ENCODE data around the gene BSND.

Gene BSND

DNA sequence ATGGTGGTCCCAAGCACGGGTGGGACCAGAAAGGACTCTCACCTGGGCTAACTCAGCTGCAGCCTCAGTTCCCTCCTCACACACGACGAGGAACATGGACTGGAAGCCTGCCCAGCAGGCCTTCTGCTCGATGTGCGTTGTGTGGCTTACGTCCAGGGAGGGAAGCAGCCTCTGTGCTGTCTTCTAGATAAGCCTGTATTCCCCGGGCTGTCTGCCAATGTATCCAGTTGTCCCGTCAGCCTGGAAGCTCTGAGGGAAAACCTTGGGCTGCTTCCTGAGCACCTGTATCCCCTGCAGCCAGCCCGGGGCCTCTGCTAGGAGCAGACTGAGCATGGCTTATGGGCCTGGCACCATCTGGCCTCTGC, 51.2 kb downstream of the BSND start:
- DNase-seq = no peak

DNA sequence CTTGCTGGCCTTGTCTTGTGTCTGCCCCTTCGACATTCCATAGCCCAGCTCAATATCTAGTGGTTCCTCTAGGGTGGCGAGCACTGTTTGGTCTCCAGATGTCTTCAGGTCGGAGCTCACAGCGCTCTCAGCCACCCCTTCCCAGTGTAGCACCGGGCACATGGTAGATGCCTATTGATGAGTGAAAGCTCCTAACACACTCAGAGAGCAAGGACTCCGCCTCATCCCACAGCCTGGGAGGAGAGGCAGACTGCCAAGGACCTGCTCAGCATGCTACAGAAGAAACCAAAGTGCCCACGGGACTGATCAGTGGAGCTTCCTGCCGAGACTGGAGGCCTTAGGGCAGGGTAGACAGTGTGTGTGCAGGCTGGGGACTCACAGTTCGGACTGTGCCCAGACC, 51.5 kb downstream of the BSND start:
- no peak for DNase-seq

DNA sequence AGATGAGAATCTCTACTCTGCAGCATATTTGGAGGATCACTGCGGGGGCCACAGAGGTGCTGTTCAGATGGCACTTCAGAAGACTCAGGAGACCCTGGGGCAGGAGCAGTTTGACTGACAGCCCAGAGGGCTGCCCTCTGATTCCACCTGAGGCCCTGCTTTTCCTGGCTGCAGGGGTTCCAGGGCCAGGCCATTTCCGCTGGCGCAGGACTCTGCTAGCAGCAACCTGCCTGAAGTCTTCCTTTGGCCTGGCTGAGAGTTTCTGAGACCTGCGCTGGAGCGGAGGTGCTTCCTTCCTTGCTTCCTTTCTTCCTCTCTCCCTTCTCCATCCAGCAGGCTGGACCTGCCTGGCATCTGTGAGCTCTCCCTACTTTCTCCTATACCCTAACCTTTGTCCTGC, 52.4 kb downstream of the BSND start:
- DNase-seq = no peak

DNA sequence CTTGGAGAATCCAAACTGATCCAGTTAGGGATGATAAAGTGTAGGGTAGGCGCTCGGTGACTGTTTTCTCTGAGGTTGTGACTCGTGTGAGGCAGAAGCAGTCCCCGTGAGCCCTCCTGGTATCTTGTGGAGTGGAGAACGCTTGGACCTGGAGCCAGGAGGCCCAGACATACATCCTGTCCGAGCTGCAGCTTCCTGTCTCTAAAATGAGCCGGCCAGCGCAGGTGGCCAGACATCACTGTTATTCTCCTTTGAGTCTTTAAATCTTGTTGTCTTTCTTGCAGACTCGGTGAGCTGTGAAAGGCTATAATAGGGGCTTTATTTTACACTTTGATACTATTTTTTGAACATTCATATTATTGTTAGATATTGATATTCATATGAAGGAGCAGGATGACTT, 52.9 kb downstream of the BSND start:
- no peak for DNase-seq

DNA sequence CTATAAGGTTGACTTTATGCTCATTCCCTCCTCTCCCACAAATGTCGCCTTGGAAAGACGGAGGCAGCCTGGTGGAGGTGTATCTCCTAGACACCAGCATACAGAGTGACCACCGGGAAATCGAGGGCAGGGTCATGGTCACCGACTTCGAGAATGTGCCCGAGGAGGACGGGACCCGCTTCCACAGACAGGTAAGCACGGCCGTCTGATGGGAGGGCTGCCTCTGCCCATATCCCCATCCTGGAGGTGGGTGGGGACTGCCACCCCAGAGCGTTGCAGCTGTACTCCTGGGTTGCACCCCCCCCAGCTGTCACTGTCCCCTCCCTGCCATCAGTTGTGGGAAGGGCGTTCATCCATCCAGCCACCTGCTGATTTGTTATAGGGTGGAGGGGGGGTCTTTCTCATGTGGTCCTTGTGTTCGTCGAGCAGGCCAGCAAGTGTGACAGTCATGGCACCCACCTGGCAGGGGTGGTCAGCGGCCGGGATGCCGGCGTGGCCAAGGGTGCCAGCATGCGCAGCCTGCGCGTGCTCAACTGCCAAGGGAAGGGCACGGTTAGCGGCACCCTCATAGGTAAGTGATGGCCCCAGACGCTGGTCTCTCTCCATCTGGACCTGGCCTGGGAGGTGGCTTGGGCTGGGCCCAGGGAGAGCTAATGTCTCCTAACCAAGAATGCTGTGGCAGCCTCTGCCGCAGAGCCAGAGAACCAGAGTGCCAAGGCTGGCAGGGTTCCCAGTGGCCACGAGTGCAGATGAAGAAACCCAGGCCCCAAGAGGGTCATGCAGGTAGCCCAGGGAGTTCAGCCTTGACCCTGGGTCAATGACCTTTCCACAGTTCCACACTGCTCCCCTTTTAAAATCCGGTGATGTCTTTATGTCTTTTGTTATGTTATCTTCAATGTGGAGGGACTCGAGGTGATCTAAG, 53.7 kb downstream of the BSND start:
- DNase-seq = no peak

DNA sequence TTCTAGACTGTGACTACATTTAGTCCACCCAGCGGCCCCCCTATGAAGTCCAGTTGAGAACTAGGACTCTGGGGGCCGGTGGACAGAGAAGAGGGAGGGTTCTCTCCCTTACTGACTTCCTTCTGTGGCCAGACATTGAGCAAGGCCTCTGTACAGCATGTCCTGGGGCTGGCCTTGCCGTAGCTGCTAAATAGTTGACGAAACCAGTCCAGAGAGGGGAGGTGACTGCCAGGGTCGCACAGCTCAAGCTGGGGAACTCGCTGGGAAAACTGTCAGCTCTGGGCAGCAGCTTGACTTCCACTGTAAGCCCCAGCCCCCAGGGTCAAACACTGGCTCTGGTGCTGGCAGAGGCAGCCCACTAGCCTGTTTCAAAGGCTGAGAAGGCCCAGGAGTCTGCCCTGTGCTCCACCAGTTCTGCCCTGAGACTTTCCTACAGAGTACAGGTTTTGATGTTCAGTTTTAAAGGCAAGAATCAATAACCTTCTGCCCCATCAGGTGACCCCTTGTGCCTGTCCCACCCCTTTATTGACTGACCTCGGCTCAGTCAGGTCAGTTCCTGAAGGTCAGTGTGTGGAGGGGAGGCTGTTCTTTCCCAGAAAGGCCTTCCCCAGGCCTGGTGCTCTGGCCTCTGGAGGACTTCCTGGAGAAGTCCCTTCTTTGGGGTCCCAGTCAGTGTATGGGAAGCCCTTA, 54.7 kb downstream of the BSND start:
- no peak for DNase-seq

DNA sequence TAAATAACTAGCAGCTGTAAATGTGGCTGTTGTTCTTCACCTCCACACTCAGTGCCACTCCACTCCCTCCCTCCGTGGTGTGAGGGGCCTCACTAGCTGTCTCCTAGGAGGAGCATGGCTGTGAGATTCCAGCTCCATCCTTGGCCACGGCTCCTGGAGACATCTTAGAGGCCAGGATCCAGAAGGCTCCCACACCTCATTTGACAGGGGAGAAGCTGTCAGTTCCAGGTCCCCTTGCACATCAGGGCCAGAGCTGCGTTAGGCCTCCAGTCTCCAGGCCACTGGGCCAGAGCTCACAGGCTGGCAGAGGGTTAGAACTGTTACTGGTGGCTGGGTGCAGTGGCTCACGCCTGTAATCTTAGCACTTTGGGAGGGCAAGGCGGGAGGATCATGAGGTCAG, 55.7 kb downstream of the BSND start:
- no peak for DNase-seq

DNA sequence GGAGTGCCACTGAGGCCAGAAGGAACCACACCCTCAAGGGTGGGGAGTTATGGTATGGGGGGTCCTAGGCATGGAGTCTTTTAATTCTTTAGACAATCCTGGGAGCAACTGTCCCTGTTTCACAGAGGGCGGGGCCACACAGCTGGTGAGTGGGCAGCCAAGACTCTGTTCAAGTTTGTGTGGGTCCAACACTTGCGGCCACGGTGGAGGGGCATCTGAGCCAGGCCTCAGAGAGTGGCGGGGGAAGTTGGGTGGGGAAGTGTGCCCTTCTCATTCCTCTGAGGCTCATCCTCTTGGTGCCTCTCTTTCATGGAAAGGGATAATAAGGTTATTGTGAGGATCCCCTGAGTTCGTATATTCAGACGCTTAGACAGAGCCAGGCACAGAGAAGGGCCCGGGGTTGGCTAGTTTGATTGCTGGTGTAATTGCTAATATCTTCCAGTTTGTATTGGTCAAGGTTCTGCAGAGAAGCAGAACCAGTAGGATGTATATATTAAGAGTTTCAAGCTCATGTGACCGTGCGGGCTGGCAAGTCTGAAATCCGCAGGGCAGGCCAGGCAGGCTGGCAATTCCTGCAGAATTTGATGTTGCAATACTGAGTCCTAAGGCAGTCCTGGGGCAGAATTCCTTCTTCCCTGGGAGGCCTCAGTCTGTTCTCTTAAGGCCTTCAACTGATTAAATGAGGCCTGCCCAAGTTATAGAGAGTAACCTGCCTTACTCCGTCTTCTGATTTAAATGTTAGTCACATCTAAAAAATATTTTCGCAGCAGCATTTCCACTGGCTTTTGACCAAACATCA, 56.5 kb downstream of the BSND start:
- DNase-seq = no peak

DNA sequence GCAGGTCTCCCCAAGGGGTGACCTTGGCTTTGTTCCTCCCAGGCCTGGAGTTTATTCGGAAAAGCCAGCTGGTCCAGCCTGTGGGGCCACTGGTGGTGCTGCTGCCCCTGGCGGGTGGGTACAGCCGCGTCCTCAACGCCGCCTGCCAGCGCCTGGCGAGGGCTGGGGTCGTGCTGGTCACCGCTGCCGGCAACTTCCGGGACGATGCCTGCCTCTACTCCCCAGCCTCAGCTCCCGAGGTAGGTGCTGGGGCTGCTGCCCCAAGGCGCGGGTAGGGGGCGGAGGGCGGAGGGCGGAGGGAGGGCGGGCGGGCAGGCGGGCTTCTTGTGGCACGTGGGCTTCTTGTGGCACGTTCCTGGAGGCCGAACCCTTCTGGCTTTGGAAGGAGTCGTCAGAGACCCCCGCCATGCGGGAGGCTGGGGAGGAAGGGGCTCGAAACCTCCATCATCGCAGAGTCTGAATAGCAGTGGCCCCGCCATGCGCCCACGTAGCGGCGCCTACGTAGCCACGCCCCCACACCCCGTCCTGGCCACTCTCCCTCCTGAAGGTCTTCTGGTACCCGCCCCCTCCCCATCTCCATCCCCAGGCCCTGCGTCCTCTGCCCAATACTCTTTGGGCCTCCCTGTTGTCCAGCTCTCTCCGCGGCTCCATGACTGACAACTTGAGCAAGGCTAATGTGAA, 57.4 kb downstream of the BSND start:
- no peak for DNase-seq

DNA sequence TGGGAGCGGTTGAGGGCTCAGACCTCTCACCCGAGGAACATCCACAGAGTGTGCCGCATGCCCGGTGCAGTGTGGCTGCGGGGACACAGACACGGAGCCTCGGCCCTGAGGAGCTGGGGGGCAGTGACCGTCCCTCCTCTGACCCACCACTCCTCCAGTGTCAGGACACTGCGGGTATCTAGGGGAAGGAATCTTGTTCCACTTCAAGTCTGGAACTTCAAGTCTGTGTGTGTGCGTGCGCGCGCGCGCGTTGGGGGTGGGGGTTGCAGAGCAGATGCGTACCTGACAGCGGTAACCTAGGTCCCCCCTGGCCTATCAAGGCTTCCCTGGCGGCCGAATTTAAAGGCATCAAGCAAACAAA, 57.9 kb downstream of the BSND start:
- no peak for DNase-seq

DNA sequence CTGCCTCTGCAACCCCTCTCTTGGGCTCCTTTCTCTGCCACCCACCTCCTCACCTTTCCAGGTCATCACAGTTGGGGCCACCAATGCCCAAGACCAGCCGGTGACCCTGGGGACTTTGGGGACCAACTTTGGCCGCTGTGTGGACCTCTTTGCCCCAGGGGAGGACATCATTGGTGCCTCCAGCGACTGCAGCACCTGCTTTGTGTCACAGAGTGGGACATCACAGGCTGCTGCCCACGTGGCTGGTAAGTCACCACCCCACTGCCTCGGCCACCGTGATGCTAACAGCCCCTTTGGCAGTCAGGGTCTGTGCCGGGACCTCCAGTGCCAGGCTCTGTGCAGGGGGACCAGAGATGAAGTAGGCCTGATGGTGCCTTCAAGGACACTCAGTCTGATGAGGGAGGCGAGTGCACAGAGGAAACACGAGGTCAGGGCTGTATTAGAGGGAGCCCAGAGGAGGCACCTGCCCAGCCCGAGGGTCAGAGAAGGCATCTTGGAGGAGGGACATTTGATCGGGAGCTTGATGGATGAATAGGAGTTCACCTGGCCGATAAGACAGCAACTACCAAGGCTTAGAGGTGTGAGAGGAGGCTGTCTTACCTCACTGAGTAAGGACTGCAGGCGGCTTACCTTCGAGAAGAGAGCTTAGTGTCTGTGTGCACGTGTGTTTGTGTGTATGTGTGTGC, 58.7 kb downstream of the BSND start:
- DNase-seq = no peak

DNA sequence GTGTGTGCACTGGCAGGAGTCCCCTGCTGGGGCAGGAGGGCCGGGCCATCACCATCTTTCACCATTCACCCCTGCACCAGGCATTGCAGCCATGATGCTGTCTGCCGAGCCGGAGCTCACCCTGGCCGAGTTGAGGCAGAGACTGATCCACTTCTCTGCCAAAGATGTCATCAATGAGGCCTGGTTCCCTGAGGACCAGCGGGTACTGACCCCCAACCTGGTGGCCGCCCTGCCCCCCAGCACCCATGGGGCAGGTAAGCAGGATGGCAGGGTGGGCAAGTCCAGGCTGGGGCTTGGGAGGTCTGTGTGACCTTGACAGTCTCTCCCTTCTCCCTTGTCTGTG, 59.2 kb downstream of the BSND start:
- DNase-seq = no peak

DNA sequence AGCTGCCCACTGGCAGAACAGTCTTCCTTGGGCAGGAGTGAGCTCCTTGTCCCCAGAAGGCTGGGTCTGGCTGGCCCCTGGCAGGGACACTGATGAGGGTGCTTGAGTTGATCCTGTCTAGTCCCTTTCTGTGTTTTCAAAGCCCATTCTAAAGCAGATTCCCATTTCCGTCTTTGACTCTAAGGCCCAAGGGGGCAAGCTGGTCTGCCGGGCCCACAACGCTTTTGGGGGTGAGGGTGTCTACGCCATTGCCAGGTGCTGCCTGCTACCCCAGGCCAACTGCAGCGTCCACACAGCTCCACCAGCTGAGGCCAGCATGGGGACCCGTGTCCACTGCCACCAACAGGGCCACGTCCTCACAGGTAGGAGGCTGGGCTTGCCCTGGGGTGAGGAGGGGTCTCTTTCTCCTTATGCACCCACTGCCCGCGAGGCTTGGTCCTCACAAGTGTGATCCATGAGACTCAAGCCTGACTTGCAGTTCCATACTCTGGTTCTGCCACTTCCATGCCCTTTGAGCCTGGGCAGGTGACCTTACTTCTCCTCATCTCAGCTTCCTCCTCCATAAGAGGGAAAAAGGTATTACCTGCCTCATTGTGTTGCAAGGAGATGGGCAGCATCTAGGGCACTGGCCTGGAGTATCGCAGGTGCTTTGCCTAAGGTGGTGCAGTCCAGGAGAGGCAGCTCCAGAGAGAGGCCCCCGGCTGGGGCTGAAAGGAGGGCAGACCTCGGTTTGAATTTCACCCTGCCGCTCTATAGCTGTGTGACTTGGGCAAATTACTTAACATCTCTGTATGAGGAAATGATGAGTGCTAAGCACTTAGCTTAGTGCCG, 60.8 kb downstream of the BSND start:
- no peak for DNase-seq

DNA sequence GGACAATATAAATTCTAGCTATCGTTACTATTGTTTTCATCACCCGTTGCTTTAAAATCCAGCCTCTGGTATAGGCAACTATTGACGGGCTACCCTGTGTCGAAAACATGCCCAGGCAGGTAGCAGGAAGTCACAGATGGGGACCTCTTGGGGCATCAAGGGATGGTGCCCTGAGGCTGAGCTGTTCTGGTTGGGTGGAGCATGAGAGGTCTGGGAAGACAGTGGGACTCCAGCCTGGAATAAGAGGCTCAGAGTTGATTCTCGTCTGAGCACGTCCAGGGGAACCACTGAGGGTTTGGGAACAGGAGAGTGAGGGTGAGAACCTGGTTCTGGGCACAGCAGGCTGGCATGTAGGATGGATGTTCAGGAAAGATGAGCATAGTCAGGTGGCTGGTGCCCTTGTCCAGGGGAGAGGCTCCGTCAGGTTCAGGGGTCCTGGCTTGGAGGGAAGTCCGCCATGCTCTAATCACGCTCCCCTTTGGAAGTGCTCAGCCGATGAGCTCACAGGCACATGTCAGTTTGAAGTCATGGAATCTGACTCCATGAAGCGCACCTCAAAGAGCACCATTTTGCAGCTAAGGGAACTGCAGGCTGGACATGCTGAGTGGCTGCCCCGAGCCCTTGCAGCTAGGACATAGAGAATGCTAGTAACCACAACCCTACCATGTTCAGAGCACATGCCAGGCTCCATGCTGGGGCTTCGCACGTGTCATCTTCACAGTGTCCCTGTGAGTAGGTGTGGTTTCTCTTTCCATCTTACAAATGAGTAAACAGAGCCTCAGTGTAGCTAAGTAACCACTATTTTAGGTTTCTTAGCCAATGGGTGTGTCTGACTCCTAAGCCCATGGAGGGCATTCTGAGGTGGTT, 61.6 kb downstream of the BSND start:
- no peak for DNase-seq

DNA sequence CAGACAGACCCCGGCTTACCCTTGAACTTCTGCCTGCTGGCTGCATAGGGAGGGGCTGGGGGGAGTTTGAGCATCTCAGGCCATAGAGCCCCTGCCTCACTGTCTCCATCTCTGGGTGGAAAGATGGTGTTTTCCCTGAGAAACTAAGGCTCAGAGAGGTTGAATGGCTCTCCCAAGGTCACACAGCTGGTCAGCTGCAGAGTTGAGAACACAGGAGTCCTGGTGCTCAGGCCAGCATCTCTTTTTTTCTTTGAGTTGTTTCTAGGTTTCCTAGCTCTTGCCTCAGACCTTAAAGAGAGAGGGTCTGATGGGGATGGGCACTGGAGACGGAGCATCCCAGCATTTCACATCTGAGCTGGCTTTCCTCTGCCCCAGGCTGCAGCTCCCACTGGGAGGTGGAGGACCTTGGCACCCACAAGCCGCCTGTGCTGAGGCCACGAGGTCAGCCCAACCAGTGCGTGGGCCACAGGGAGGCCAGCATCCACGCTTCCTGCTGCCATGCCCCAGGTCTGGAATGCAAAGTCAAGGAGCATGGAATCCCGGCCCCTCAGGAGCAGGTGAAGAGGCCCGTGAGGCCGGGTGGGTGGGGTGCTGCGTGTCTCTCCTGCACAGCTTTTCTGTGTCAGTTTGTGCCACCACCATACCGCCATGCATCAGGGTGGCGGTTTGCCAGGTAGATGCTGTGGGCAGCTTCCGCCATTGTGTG, 62.4 kb downstream of the BSND start:
- no peak for DNase-seq

Measured in NCI-H2227 treated with DMSO at 0.1 percent for 48 hours (cell line).